ENCODE measurements around the gene PIKFYVE. TPM values are rescaled to one million over a fixed set of nuclear protein-coding genes. Genes with fewer than 3 reads are reported as not detected.

The PIKFYVE gene
- total and polyA plus RNA-seq, 2 experiments from 2014 or later = 7.3 to 24.3 TPM

- H3K36me3 ChIP-seq = no peaks in the 10 kb centered on the region
- H3K4me3 ChIP-seq = no peak overlapping the region
- no peaks in the 10 kb centered on the region for H3K4me1 ChIP-seq (ENCODE audit: low read depth)
- no peak for TF ChIP-seq CTCF (IDR thresholded peaks at IDR 0.05; ENCODE audit: low read depth, low read length)
- H3K27ac ChIP-seq = no peak overlapping the region
- no peaks in the 10 kb centered on the region for H3K27me3 ChIP-seq
- DNase-seq (ENCODE audit: low read depth in 1 of 2, low spot score in 1 of 2) = no peak
- no peaks in the 10 kb centered on the region for H3K9me3 ChIP-seq (ENCODE audit: low read depth)
Measured at GRCh38 chr2:208228476-208228875, 37.6 kb upstream of the PIKFYVE start.

GRCh38 chr2:208234786-208235185 lies 31.3 kb upstream of the PIKFYVE start:
- no peak overlapping the region for H3K27ac ChIP-seq
- no peak for DNase-seq (ENCODE audit: low read depth in 1 of 2, low spot score in 1 of 2)
- no peak for TF ChIP-seq CTCF (IDR thresholded peaks at IDR 0.05; ENCODE audit: low read depth, low read length)

GRCh38 chr2:208235860-208236259 lies 30.2 kb upstream of the PIKFYVE start:
- no peak overlapping the region for H3K27ac ChIP-seq
- no peak for TF ChIP-seq CTCF (IDR thresholded peaks at IDR 0.05; ENCODE audit: low read depth, low read length)
- peaks cover 30% of the 10 kb centered on the region for H3K36me3 ChIP-seq
- no peaks in the 10 kb centered on the region for H3K4me1 ChIP-seq (ENCODE audit: low read depth)
- no peak overlapping the region for H3K4me3 ChIP-seq
- no peaks in the 10 kb centered on the region for H3K9me3 ChIP-seq (ENCODE audit: low read depth)
- H3K27me3 ChIP-seq = no peaks in the 10 kb centered on the region
- no peak for DNase-seq (ENCODE audit: low read depth in 1 of 2, low spot score in 1 of 2)

More at GRCh38 chr2:208234786-208235185, 31.3 kb upstream of the PIKFYVE start:
- Histone ChIP-seq H3K27me3 (no peaks in the 10 kb centered on the region), H3K4me1 (ENCODE audit: low read depth) (no peaks in the 10 kb centered on the region), H3K4me3 (no peak overlapping the region), H3K9me3 (ENCODE audit: low read depth) (no peaks in the 10 kb centered on the region), H3K36me3 (peaks cover 26% of the 10 kb centered on the region)

GRCh38 chr2:208239770-208240493 lies 26.1 kb upstream of the PIKFYVE start:
- no peaks in the 10 kb centered on the region for H3K9me3 ChIP-seq (ENCODE audit: low read depth)
- no peak for TF ChIP-seq CTCF (IDR thresholded peaks at IDR 0.05; ENCODE audit: low read depth, low read length)
- H3K36me3 ChIP-seq = peaks cover 50% of the 10 kb centered on the region
- H3K4me1 ChIP-seq (ENCODE audit: low read depth) = no peaks in the 10 kb centered on the region
- no peaks in the 10 kb centered on the region for H3K27me3 ChIP-seq
- DNase-seq (ENCODE audit: low read depth in 1 of 2, low spot score in 1 of 2) = no peak
- H3K4me3 ChIP-seq = no peak overlapping the region
- H3K27ac ChIP-seq = peak overlapping the region; percentile 57

GRCh38 chr2:208240619-208241209 lies 25.3 kb upstream of the PIKFYVE start:
- H3K27me3 ChIP-seq = no peaks in the 10 kb centered on the region
- no peak overlapping the region for H3K27ac ChIP-seq
- no peak for TF ChIP-seq CTCF (IDR thresholded peaks at IDR 0.05; ENCODE audit: low read depth, low read length)
- no peak for DNase-seq (ENCODE audit: low read depth in 1 of 2, low spot score in 1 of 2)
- no peak overlapping the region for H3K4me3 ChIP-seq
- peaks cover 49% of the 10 kb centered on the region for H3K36me3 ChIP-seq
- no peaks in the 10 kb centered on the region for H3K4me1 ChIP-seq (ENCODE audit: low read depth)
- H3K9me3 ChIP-seq (ENCODE audit: low read depth) = no peaks in the 10 kb centered on the region
